GM23248 (cell line): ENCODE data around the gene ITIH2.

ENCODE experiments used
- EZH2 ChIP-seq: fragments of 200-600 bp; sonication (generic); IDR thresholded peaks from 2 replicates; pipeline ENCODE4 v1.6.1; 2018; ENCODE audit warnings: antibody characterized with exemption, mild to moderate bottlenecking; ENCODE audit not compliant: insufficient read depth, poor library complexity, severe bottlenecking
- EZH2phosphoT487 ChIP-seq: fragments of 200-600 bp; sonication (generic); IDR thresholded peaks from 2 replicates; pipeline ENCODE4 v1.6.1; 2018; ENCODE audit warnings: antibody characterized with exemption, moderate library complexity, mild to moderate bottlenecking, low read depth; ENCODE audit not compliant: insufficient read depth

GRCh38 chr10:7700577-7701125 lies 2.5 kb upstream of the ITIH2 start:
- TF ChIP-seq EZH2 = no peak
- no peak for TF ChIP-seq EZH2phosphoT487
